ENCODE results near the gene ABCA6.

ABCA6 gene

GRCh38 chr17:69096541-69096940 lies 45.2 kb downstream of the ABCA6 start:
- Histone ChIP-seq H3K4me1 (ENCODE audit: control insufficient read depth, low read length) (no peaks in the 10 kb centered on the region), H3K9me3 (ENCODE audit: control insufficient read depth, insufficient read depth, low read length) (no peaks in the 10 kb centered on the region), H3F3A (ENCODE audit: control insufficient read depth, insufficient read depth) (no peaks in the 10 kb centered on the region), H3K4me2 (ENCODE audit: low read length) (no peak overlapping the region), H3K79me2 (ENCODE audit: control insufficient read depth, low read length) (no peaks in the 10 kb centered on the region), H3K36me3 (ENCODE audit: control insufficient read depth, low read length) (no peaks in the 10 kb centered on the region), H3K27me3 (ENCODE audit: control insufficient read depth, low read length) (peaks cover 13% of the 10 kb centered on the region), H3K4me3 (ENCODE audit: low read length) (no peak overlapping the region), H4K20me1 (ENCODE audit: control insufficient read depth, insufficient read depth, low read depth, low read length) (no peaks in the 10 kb centered on the region), H3K9me2 (replicated peaks; ENCODE audit: control insufficient read depth, low read length) (no peaks in the 10 kb centered on the region), H3K27ac (ENCODE audit: low read depth, low read length) (no peak overlapping the region)
- no peak for TF ChIP-seq CTCF (IDR thresholded peaks at IDR 0.05; ENCODE audit: low read depth, low read length, poor library complexity, severe bottlenecking)
- TF ChIP-seq EZH2phosphoT487 (IDR thresholded peaks at IDR 0.05; ENCODE audit: borderline replicate concordance, low read length) = no peak

- no peaks in the 10 kb centered on the region for H3K9me2 ChIP-seq (replicated peaks; ENCODE audit: control insufficient read depth, low read length)
- H3K9me3 ChIP-seq (ENCODE audit: control insufficient read depth, insufficient read depth, low read length) = no peaks in the 10 kb centered on the region
- no peaks in the 10 kb centered on the region for H4K20me1 ChIP-seq (ENCODE audit: control insufficient read depth, insufficient read depth, low read depth, low read length)
- no peak overlapping the region for H3K27ac ChIP-seq (ENCODE audit: low read depth, low read length)
- TF ChIP-seq CTCF (IDR thresholded peaks at IDR 0.05; ENCODE audit: low read depth, low read length, poor library complexity, severe bottlenecking) (no peak), EZH2phosphoT487 (IDR thresholded peaks at IDR 0.05; ENCODE audit: borderline replicate concordance, low read length) (no peak)
- no peak overlapping the region for H3K4me3 ChIP-seq (ENCODE audit: low read length)
- H3K27me3 ChIP-seq (ENCODE audit: control insufficient read depth, low read length) = peaks cover 13% of the 10 kb centered on the region
- no peaks in the 10 kb centered on the region for H3F3A ChIP-seq (ENCODE audit: control insufficient read depth, insufficient read depth)
- H3K4me2 ChIP-seq (ENCODE audit: low read length) = no peak overlapping the region
- H3K79me2 ChIP-seq (ENCODE audit: control insufficient read depth, low read length) = no peaks in the 10 kb centered on the region
- H3K4me1 ChIP-seq (ENCODE audit: control insufficient read depth, low read length) = no peaks in the 10 kb centered on the region
- no peaks in the 10 kb centered on the region for H3K36me3 ChIP-seq (ENCODE audit: control insufficient read depth, low read length)
Observed at GRCh38 chr17:69093995-69094394, 47.7 kb downstream of the ABCA6 start.

- H3K9me3 ChIP-seq (ENCODE audit: control insufficient read depth, insufficient read depth, low read length) = no peaks in the 10 kb centered on the region
- no peak overlapping the region for H3K27ac ChIP-seq (ENCODE audit: low read depth, low read length)
- peaks cover 13% of the 10 kb centered on the region for H3K27me3 ChIP-seq (ENCODE audit: control insufficient read depth, low read length)
- H4K20me1 ChIP-seq (ENCODE audit: control insufficient read depth, insufficient read depth, low read depth, low read length) = no peaks in the 10 kb centered on the region
- H3K79me2 ChIP-seq (ENCODE audit: control insufficient read depth, low read length) = no peaks in the 10 kb centered on the region
- H3K4me1 ChIP-seq (ENCODE audit: control insufficient read depth, low read length) = no peaks in the 10 kb centered on the region
- no peaks in the 10 kb centered on the region for H3K9me2 ChIP-seq (replicated peaks; ENCODE audit: control insufficient read depth, low read length)
- no peak overlapping the region for H3K4me2 ChIP-seq (ENCODE audit: low read length)
- H3K36me3 ChIP-seq (ENCODE audit: control insufficient read depth, low read length) = no peaks in the 10 kb centered on the region
- no peak overlapping the region for H3K4me3 ChIP-seq (ENCODE audit: low read length)
- no peaks in the 10 kb centered on the region for H3F3A ChIP-seq (ENCODE audit: control insufficient read depth, insufficient read depth)
- TF ChIP-seq CTCF (IDR thresholded peaks at IDR 0.05; ENCODE audit: low read depth, low read length, poor library complexity, severe bottlenecking) (no peak), EZH2phosphoT487 (IDR thresholded peaks at IDR 0.05; ENCODE audit: borderline replicate concordance, low read length) (no peak)
Observed at GRCh38 chr17:69093279-69093789, 48.4 kb downstream of the ABCA6 start.
